Glomerular endothelial cell (primary cell): Measurements from ENCODE around the gene DGCR2. TPM values are rescaled to one million over a fixed set of nuclear protein-coding genes. Genes with fewer than 3 reads are reported as not detected.

Experiments
- DNase-seq: peaks from one replicate; pipeline ENCODE4 v3.0.0-alpha.2; 2011; ENCODE audit warnings: low read depth, low spot score; ENCODE audit errors: extremely low read depth
- total RNA-seq: library from RNA; depleted of rRNA; stranded (reverse); fragments of >200 nt; gene quantifications from 2 replicates; pipeline ENCODE4 v1.2.3, GENCODE V29; 2015

DGCR2 gene
- total RNA-seq, 1 donor from 2014 or later = 60.9 TPM

DNA sequence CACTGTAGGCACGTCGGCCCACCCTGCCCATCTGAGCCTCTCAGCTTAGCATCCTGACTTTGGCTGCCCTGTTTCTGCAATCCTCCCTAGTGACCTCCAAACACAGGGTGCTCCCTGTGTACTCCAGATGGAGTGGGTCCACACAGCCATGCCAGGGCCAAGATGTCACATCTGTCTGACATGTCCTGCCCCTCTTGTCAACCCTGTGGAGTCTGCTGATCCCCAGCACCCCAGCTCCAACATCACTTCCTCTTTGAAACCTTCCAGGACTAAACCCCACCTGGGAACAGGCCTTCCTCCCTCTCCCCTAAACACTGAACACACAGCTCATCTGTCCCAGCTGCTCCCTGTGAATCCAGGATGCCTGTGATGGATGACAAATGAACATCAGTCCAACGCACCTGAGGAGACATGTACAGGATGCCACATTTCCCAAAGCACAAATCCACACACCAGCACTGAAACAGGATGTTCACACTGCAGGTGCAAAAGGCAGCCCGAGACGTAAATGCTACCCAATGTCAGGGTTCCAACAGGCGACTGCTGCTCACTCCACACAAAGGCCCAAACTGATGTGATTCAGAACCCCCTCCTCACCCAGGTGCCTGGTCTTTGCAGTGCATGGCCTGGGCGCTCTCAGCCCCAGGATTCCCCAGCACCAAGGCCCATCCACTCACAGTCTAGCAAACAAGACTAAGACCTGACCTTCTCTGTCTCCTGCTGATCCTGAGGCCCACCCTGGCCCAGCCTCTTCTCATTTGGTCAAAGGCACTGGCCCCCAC is 6.9 kb upstream of the DGCR2 start:
- DNase-seq = no peak

DNA sequence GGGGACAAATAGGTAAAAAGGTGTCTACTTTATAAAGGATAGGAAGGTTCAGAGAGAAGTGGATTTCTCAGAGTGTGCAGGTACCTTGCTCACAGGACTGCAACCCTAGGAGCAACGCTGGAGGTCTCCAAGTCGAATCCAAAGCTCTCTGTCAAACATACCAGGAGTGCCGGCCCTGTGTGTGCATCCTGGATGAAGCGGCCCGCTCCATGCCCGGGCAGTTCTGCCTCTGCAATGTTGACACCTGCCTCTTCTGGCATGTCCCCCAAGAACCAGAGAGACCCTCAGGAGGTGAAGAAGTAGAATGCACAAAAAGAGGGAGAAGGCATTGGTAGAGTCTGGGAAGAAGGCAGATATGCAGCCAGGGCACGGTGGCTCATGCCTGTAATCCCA is 5.8 kb upstream of the DGCR2 start:
- no peak for DNase-seq

DNA sequence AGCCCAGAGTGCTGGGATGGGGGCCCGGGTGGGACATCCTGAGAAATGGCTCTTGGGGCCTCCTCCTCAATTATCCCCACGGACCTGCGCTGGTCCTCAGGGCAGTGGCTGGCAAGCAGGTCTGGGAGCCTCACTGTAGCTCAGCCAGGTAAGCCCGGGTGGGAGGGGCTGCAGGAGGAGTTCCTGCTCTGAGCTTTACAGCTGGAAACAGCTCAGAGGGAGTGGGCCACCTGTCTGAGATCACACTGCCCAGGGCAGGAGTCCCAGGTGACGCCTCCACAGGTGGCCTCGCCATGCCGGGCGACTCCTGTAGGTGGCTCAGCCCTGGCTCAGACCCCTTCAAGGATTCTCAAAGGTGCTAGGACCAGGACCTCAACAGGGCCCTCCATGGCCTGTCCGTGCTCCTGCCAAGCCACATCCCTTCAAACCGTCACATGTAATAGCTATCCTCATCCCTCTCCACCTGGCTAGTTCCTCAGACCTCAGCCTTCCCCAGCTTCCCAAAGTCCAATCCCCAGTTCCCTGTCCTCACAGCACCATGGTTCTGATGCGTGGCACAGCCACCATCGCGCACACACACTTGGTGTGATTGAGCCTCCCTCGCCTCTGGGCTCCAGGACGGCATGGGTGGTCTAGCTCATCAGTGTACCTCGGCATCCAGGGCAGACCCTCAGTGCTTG is 5.3 kb upstream of the DGCR2 start:
- no peak for DNase-seq

DNA sequence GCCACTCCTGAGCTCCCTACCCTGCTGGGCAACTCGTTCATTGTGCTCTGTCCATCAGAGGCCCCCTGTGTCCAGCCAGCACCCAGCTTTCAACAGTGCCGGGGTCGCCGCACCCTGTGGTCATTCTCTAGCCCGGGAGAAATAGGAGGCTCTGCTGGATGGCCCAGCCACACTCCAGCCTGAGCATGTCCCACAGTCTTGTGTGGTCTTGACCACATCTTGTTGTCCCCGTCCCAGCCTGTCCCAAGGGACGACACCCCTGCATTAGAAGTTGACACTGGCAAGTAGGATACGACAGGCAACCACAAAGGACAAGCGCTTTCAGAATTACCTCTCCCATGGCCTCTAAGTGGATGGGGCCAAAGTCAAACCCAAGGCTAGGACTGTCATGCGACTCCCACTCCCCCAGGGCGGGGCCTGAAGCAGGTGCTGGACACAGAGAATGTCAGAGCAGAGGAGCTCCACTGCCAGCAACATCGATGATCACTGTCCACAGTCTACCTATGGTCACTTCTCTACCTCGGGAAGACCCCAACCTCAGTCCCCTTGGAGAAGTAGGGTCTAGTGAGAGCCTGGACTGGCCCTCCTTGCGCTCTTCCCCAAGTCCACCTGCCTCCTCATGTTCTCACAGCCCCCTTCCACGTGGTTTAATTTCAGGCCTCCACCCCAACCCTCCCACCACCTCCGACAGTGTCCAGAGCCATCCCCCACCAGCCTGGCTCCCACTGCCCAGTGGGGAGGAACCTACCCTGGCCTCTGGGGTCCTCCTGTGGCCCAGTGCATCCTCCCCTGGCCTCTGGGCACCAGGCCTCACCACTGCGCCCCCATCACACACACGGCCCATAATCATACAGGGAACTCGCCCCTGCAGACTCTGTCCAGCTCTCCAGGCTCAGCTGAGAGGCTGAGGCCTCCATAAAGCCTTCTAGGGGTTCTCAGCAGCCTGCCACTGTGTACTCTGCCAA is 4.4 kb upstream of the DGCR2 start:
- DNase-seq = no peak

DNA sequence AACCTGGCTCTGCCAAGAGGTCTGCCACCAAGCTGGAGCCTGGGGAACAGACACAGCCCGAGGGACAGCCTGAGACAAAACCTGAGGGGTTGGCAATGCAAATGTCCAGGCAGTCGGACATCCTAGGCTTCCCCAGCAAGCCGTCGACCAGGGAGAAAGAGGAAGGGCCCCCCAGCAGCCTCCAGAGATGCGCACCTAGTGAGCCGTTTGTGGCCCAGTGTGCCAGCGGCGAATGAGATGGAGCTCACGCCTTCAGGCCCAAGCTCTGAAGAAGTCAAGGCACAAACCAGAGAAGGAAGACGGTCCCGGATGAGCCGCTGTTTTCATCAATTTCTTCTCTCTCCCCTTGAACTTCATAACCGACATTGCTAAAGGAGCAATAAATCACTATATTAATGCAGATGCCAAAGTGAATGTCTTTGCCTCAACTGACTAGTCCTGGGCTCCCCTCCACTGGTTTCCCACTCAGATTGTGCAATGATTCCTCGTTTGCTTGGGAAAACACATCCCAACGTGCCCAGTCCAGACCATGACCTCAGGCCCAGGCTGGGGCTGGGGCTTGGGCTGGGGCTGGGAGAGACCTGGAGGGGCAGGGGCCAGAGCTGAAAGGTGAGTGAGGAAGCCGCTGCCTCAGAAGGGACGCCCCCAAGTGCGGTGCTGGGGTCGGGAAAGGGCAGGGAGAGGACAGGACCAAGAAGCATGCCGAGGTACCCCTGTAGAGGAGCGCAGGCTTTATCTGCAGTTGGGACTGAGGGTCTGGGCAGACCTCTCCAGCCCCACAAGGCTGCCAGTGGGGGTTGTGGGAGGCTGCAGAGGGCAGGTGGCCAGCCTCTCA is 3.5 kb upstream of the DGCR2 start:
- no peak for DNase-seq

DNA sequence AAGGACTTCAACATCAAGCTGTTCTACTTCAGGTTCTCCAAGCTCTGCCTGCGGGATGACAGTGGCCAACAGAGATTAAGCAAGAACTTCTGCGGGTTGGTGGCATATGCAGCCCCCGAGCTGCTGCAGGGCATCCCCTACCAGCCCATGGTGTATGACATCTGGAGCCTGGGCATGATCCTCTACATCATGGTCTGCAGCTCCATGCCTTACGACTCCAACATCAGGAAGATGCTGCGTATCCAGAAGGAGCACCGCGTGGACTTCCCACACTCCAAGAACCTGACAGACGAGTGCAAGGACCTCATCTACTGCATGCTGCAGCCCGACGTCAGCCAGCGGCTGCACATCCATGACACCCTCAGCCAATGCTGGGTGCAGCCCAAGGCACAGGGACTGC is 2.8 kb upstream of the DGCR2 start:
- DNase-seq = no peak

DNA sequence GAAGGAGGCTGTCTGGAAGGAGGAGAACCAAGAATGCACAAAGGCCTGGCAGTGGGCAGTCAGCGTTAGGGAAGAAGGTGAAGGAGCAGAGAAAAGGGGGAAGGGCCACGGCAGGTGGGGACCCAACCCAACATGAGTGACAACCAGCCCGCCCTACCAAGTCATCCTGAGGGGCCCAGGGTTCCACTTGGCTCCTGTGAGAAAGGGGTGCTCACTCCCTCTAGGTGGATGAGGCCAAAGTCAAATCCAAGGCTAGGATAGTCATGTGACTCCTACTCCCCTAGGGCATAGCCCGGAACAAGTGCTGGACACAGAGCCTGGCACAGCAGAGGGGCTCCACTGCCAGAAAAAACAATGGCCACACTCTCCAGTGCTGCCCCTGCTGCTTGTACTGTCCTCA is 2.2 kb upstream of the DGCR2 start:
- DNase-seq = no peak

DNA sequence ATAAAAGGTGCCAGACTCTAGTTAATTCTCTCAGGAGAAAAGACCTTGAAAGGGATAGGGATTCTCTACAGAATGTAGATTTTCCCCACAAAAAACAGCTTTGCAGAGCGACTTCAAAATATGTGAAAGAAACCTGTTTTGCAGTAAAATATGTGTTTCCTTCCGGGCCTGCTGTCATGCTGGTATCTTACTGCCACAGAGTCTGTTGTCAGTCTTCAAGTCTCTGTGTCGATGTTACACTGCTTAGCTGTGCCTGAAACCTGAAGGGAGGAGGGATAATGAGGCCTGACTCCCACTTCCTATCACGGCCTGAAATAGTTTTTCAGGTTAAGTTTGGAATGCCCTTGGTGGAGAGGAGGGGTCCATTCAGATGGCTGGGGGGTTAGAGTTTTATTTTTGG is 1.7 kb upstream of the DGCR2 start:
- no peak for DNase-seq

DNA sequence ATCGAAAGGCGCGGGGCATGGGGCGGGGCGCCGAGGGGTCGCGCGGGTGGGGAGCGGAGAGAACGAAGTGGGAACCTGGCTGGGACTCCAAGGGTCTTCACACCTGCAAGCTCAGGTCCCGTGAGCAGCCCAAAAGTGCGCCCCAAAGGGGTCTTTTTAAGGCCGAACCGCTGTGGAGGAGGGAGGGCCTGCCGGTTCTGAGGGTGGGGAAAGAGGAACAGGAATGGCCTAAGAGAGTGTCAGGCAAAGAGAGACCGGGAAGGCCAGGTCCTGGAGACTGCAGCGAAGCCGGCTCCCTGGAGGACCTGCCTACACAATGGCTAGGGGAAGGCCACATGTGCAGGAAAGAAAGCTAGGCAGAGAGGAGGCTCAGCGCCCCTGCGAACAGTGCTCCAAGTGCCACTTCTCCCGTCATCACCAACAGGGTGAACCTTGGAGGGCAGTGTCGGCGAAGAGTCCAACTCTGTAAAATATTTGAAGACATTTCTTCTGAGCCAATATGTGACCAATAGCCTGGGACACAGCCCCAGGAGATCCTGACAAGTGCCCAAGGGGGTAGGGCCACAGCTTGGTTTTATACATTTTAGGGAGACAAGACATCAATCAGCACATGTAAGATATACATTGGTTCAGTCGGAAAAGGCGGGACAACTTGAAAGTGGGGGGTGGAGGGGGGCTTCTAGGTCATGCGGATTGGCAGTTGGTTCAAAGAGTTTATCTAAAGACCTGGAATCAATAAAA is 710 bp upstream of the DGCR2 start:
- DNase-seq = no peak

DNA sequence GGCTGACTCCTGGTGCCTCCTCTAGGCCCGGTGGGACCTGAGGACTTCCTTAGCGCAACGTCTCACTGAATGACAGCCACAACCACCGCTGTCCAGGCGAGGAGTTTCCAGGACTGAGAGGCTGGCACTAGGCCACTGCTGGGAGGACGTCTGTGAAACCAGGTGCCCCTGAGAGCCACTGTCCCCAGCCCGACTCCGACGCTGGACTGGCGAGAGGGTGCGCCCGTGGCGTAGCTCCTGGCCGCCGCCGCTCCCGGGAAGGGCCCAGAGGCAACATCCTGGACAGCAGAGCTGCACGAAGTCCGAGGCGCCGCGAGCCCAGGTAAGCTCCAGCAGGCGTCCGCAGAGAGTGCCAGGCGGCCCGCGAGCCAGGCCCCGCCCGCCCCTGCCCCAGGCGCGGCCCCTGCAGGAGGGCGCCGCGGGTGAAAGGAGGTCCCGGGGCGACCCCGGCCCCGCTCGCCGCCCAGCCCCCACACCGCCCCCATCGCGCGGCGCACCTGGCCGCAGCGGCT is 525 bp downstream of the DGCR2 start:
- DNase-seq = no peak

DNA sequence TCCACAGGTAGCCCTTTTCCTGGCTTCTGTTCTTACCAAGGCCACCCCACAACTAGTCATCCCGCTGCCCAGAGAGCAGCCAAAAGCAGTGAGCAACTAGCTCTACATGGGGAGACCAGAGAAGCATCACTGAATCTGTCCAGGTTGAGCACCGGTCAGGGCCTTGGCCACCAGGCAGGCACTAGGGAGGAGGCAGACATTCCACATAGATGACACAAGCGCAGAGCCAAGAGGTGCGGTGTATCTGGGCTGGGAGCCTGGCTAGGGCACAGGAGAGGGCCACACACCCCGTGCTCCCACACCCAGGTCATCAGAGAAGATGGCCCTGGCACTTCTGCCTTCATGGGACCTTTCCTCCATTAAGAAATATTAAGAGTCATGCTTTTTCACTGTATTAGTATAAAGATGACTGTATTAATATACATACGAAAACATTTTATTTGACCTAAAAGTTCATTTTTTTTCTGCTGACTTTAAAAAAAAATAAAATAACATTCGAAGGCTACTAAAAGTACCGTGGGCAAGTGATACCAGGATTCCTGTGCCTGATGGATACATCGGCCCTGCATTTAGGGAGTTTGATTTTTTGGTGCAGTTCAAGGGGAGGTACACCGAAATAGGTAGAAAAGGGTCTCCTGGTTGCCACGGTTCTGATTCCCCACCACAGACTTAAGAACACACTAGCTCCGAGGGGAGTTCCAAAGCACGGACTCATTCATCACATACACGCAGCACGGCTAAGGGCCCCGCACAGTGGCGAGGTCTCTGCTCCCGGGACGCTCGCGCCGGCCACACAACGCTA is 1.2 kb downstream of the DGCR2 start:
- no peak for DNase-seq

DNA sequence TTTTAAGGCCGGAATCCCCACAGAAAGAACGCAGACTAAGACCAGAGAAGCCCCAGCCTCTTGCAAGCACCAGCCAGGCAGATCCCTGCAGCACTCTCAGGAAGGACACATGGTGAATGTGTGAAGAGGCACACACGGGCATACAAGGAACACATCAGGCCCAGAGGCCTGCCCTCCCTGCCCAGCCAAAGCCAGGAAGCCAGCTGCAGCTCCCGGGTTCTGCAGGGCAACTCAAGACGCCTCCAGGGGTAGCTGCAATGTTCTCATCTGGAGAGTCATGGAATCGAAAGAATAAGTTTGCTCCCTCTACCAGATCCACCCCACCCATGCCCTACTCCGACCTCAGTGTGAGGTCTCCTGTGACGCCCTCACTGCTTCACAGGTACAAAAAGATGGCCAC is 2.3 kb downstream of the DGCR2 start:
- no peak for DNase-seq

DNA sequence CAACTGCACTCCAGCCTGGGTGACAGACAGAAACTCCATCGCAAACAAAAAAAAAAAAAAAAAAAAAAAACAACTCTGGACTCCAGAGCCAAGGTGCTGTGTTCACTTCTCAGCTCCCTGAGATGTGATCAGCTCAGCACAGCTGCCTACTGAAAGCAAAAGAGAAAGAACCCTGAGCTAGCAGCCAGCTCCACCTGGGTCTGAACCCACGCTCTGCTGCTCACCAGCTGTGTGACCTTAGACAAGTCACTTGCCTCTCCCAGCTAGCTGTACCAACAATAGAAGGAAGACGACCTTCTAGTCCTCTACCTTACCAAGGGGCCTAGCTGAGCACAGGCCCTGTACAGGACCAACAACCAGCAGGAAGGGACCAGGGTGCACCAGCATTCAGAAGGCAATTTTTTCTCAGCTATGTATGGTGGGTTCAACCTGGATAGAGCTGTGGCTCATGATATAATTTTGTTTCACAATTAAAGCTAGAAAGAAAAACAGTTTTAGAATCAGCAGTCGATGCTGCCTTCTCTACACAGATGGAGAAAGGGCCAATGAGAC is 3.8 kb downstream of the DGCR2 start:
- DNase-seq = no peak

DNA sequence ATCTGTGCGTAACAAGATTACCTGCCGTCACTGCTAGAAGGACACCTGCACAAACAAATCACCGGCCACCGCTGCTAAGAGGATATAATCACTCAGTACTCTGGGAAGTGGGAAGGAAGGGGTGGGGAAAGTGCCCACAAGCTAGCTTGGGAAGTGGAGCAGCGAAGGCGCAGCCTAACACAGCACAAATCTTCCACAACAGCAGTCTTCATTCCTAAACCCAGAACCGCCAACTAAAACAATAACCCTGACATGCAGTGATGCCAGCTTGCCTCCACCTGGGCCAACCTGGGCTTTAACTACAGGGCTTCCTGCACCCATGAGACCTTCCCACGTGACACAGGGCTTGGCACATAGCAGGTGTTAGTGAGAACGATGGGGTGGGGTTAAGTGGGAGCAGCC is 5.1 kb downstream of the DGCR2 start:
- DNase-seq = no peak

DNA sequence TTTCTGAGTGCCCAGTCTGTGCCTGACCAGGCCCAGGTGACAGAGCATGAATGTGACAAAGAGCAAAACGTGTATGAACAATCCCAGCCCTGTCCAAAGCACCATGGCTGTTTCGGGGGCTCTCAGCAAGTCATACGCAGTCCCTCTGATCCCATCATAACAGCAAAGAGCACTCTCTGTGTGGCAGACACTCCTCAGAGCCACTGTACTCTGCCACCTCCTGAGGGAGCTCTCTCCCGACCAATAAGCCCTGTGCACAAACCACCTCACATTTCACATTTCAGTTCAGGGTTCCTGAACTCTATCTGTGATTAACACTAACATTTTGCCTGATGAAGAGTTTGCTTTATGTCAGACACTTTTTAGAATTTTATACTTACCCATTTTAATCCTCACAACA is 6.6 kb downstream of the DGCR2 start:
- DNase-seq = no peak

DNA sequence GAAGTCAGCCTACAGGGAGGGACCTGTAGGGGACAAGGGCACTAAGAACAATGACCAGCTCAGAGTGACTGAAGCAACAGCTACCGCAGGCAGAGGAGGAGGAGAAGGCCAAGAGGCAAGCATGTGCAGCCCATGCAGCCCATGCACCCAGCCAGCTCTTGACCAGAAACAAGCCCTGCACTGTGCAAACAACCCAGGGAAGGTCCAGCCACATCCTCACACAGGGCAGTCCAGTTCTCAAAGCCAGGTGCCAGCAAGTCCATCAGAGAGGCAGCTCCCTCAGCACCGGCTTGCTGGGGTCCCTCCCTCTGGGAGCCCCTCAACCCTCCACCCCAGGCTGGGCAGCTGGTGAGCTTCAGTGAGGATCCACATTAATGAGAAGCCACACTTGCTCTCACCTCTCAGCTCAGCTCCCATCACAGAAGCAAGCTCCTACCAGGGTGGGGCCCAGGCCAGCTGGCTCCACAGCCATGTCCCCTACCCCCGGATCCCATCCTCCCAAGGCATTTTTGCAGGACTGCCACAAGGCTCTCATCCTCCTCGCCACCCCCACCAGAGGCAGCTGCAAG is 7.1 kb downstream of the DGCR2 start:
- DNase-seq = no peak

DNA sequence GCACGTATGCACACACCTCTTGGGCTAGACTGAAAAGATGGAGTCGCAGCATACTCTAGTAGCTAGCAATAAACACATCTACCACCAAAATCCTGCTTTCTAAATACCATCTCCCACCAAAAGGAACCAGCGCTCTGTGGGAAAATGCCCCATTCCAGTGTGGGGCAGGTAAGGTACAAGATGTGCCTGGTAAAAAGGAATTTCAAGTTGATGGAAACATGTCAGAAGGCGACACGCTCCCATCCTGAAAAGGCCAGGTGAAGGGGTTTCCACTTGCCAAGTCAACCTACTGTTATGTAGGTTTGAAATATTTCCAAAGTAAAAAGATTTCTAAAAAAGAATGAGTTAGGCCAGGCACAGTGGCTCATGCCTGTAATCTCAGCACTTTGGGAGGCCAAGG is 8.8 kb downstream of the DGCR2 start:
- DNase-seq = no peak

DNA sequence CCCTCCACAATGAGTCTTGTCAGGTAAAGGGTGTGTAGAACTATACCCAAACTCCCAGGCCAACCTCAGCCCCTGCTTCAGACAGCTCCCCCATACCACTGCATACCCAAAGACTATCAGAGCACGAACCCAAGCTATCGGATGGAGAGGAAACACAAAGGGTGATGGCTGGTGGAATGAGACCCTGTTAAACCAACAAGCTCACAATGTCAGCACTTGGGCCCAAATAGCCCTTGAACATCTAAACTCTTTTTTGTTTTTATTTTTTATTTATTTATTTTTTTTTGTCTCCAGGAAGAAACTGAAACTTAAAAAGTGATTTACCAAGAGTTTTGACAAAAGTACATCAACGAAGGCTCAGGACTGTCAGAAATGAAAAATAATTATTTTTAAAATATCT is 10.6 kb downstream of the DGCR2 start:
- no peak for DNase-seq
